Stimulated activated effector memory CD8-positive, alpha-beta T cell treated with anti-CD3 and anti-CD28 coated beads, Interleukin-12 subunit alpha, Interleukin-12 subunit beta, amount 100 ng/mL, for 72 hours (primary cell): Measurements from ENCODE around the gene MYH15.
A peak's percentile ranks its signal among the peaks of the same experiment; 100 is the strongest.

Source experiments
- ATAC-seq: fragments of 150-1000 bp; cut with Tn5 transposase; 2 replicates; pipeline ENCODE4 v1.10.0; 2021
- DNase-seq, 2 donors: peaks; one replicate each; pipeline ENCODE4 v3.0.0; 2021 to 2022; ENCODE audit warnings: low spot score in 2 of 2
- H3K27ac Mint-ChIP-seq: one replicate; pipeline ENCODE4 v1.8.0; 2022; ENCODE audit warnings: mild to moderate bottlenecking, mixed read lengths
- H3K36me3 Mint-ChIP-seq: one replicate; pipeline ENCODE4 v1.8.0; 2022; ENCODE audit warnings: mild to moderate bottlenecking, mixed read lengths
- H3K4me1 Mint-ChIP-seq: one replicate; pipeline ENCODE4 v1.8.0; 2022; ENCODE audit warnings: mixed read lengths
- H3K4me3 Mint-ChIP-seq: one replicate; pipeline ENCODE4 v1.8.0; 2022; ENCODE audit warnings: mild to moderate bottlenecking, mixed read lengths
- H3K9me3 Mint-ChIP-seq: one replicate; pipeline ENCODE4 v1.8.0; 2022; ENCODE audit warnings: mixed read lengths

MYH15 gene

GRCh38 chr3:108430540-108430939 lies 79.9 kb downstream of the MYH15 start:
- DNase-seq (no peak), ATAC-seq (peak; percentile 81)
- Mint-ChIP-seq H3K4me3 (no peak overlapping the region), H3K36me3 (no peaks in the 10 kb centered on the region), H3K4me1 (peaks cover 6% of the 10 kb centered on the region), H3K27ac (no peak overlapping the region), H3K9me3 (no peaks in the 10 kb centered on the region)

GRCh38 chr3:108428586-108428985 lies 81.8 kb downstream of the MYH15 start:
- Mint-ChIP-seq H3K36me3 (no peaks in the 10 kb centered on the region), H3K4me1 (peaks cover 6% of the 10 kb centered on the region), H3K27ac (no peak overlapping the region), H3K4me3 (no peak overlapping the region), H3K9me3 (no peaks in the 10 kb centered on the region)
- ATAC-seq (no peak), DNase-seq (no peak)

GRCh38 chr3:108420926-108421325 lies 89.5 kb downstream of the MYH15 start:
- ATAC-seq (peak; percentile 80), DNase-seq (no peak)
- Mint-ChIP-seq H3K9me3 (no peaks in the 10 kb centered on the region), H3K27ac (no peak overlapping the region), H3K4me1 (peaks cover 6% of the 10 kb centered on the region), H3K4me3 (no peak overlapping the region), H3K36me3 (no peaks in the 10 kb centered on the region)

- Mint-ChIP-seq H3K9me3 (no peaks in the 10 kb centered on the region), H3K4me1 (peaks cover 6% of the 10 kb centered on the region), H3K27ac (no peak overlapping the region), H3K36me3 (no peaks in the 10 kb centered on the region), H3K4me3 (no peak overlapping the region)
- ATAC-seq, result peak; percentile 87
- no peak for DNase-seq
Measured at GRCh38 chr3:108416111-108416869, 94.1 kb downstream of the MYH15 start.

GRCh38 chr3:108415661-108416060 lies 94.7 kb downstream of the MYH15 start:
- DNase-seq, result no peak
- Mint-ChIP-seq H3K4me3 (no peak overlapping the region), H3K36me3 (no peaks in the 10 kb centered on the region), H3K27ac (no peak overlapping the region), H3K9me3 (no peaks in the 10 kb centered on the region), H3K4me1 (peaks cover 6% of the 10 kb centered on the region)
- no peak for ATAC-seq

GRCh38 chr3:108414007-108414406 lies 96.4 kb downstream of the MYH15 start:
- no peak for DNase-seq
- Mint-ChIP-seq H3K4me1 (peaks cover 6% of the 10 kb centered on the region), H3K9me3 (no peaks in the 10 kb centered on the region), H3K4me3 (no peak overlapping the region), H3K27ac (no peak overlapping the region), H3K36me3 (no peaks in the 10 kb centered on the region)
- ATAC-seq, result no peak

- ATAC-seq (no peak), DNase-seq (no peak)
- Mint-ChIP-seq H3K4me1 (peaks cover 6% of the 10 kb centered on the region), H3K9me3 (no peaks in the 10 kb centered on the region), H3K27ac (no peak overlapping the region), H3K36me3 (no peaks in the 10 kb centered on the region), H3K4me3 (no peak overlapping the region)
Measured at GRCh38 chr3:108412121-108412750, 98.2 kb downstream of the MYH15 start.

- Mint-ChIP-seq H3K9me3 (no peaks in the 10 kb centered on the region), H3K36me3 (no peaks in the 10 kb centered on the region), H3K27ac (no peak overlapping the region), H3K4me3 (no peak overlapping the region), H3K4me1 (no peaks in the 10 kb centered on the region)
- no peak for ATAC-seq
- no peak for DNase-seq
Measured at GRCh38 chr3:108410531-108410984, 99.8 kb downstream of the MYH15 start.

- Mint-ChIP-seq H3K9me3 (no peaks in the 10 kb centered on the region), H3K4me1 (no peaks in the 10 kb centered on the region), H3K27ac (no peak overlapping the region), H3K4me3 (no peak overlapping the region), H3K36me3 (no peaks in the 10 kb centered on the region)
- DNase-seq (no peak), ATAC-seq (no peak)
Measured at GRCh38 chr3:108409800-108410178, 100.6 kb downstream of the MYH15 start.

- no peaks in the 10 kb centered on the region for H3K36me3 Mint-ChIP-seq
- H3K9me3 Mint-ChIP-seq, result no peaks in the 10 kb centered on the region
- H3K4me1 Mint-ChIP-seq, result no peaks in the 10 kb centered on the region
- no peak overlapping the region for H3K27ac Mint-ChIP-seq
- DNase-seq (no peak), ATAC-seq (no peak)
- H3K4me3 Mint-ChIP-seq, result no peak overlapping the region
Measured at GRCh38 chr3:108408883-108409799, 101.3 kb downstream of the MYH15 start.

- no peaks in the 10 kb centered on the region for H3K4me1 Mint-ChIP-seq
- no peak overlapping the region for H3K27ac Mint-ChIP-seq
- H3K9me3 Mint-ChIP-seq, result no peaks in the 10 kb centered on the region
- H3K4me3 Mint-ChIP-seq, result no peak overlapping the region
- DNase-seq (no peak), ATAC-seq (no peak)
- no peaks in the 10 kb centered on the region for H3K36me3 Mint-ChIP-seq
Measured at GRCh38 chr3:108407886-108408285, 102.5 kb downstream of the MYH15 start.

GRCh38 chr3:108406661-108407206 lies 103.7 kb downstream of the MYH15 start:
- DNase-seq (no peak), ATAC-seq (peak; percentile 94)
- H3K4me3 Mint-ChIP-seq, result no peak overlapping the region
- no peaks in the 10 kb centered on the region for H3K9me3 Mint-ChIP-seq
- H3K36me3 Mint-ChIP-seq, result no peaks in the 10 kb centered on the region
- H3K27ac Mint-ChIP-seq, result no peak overlapping the region
- H3K4me1 Mint-ChIP-seq, result no peaks in the 10 kb centered on the region

- no peaks in the 10 kb centered on the region for H3K4me1 Mint-ChIP-seq
- ATAC-seq, result peak; percentile 12
- H3K9me3 Mint-ChIP-seq, result no peaks in the 10 kb centered on the region
- no peaks in the 10 kb centered on the region for H3K36me3 Mint-ChIP-seq
- no peak overlapping the region for H3K4me3 Mint-ChIP-seq
- DNase-seq, result no peak
- H3K27ac Mint-ChIP-seq, result no peak overlapping the region
Measured at GRCh38 chr3:108406063-108406660, 104.2 kb downstream of the MYH15 start.

- DNase-seq, result no peak
- H3K27ac Mint-ChIP-seq, result no peak overlapping the region
- H3K9me3 Mint-ChIP-seq, result no peaks in the 10 kb centered on the region
- ATAC-seq, result no peak
- no peaks in the 10 kb centered on the region for H3K36me3 Mint-ChIP-seq
- no peaks in the 10 kb centered on the region for H3K4me1 Mint-ChIP-seq
- no peak overlapping the region for H3K4me3 Mint-ChIP-seq
Measured at GRCh38 chr3:108404368-108404767, 106.0 kb downstream of the MYH15 start.
